IMR-90 (cell line): ENCODE data around the gene GOLGA3.

Experiments
- BHLHE40 ChIP-seq: fragments of 150-350 bp; IDR thresholded peaks from 2 replicates; pipeline ENCODE4 v1.6.1; 2016; ENCODE audit warnings: mild to moderate bottlenecking, low read depth, low read length
- CTCF ChIP-seq: conservative IDR thresholded peaks from 2 replicates; pipeline ENCODE4 v1.5.1; 2012; ENCODE audit warnings: mild to moderate bottlenecking, low read depth, low read length, improper control_type of control experiment
- MAFK ChIP-seq: IDR thresholded peaks from 2 replicates; pipeline ENCODE4 v1.6.1; 2012; ENCODE audit warnings: low read depth, low read length, improper control_type of control experiment
- MAZ ChIP-seq: IDR thresholded peaks from 2 replicates; pipeline ENCODE4 v1.6.1; 2012; ENCODE audit warnings: low read depth, mild to moderate bottlenecking, low read length, improper control_type of control experiment, moderate library complexity, borderline replicate concordance
- POLR2A ChIP-seq: IDR thresholded peaks from 2 replicates; pipeline ENCODE4 v1.6.1; 2012; ENCODE audit warnings: mild to moderate bottlenecking, low read depth, low read length
- RAD21 ChIP-seq: IDR thresholded peaks from 2 replicates; pipeline ENCODE4 v1.6.1; 2012; ENCODE audit warnings: low read length, improper control_type of control experiment
- RCOR1 ChIP-seq: IDR thresholded peaks from 2 replicates; pipeline ENCODE4 v1.6.1; 2012; ENCODE audit warnings: mild to moderate bottlenecking, low read length, improper control_type of control experiment; ENCODE audit not compliant: insufficient replicate concordance
- SMC3 ChIP-seq: fragments of 150-350 bp; IDR thresholded peaks from 2 replicates; pipeline ENCODE4 v1.6.1; 2016; ENCODE audit warnings: low read depth, mild to moderate bottlenecking, antibody characterized with exemption, low read length, moderate library complexity
- TF ChIP-seq, protein P1 (sequence below): fragments of 150-350 bp; IDR thresholded peaks from 2 replicates; pipeline ENCODE4 v1.6.1; 2017; ENCODE audit warnings: mild to moderate bottlenecking, antibody characterized with exemption, low read length, low read depth

DNA sequence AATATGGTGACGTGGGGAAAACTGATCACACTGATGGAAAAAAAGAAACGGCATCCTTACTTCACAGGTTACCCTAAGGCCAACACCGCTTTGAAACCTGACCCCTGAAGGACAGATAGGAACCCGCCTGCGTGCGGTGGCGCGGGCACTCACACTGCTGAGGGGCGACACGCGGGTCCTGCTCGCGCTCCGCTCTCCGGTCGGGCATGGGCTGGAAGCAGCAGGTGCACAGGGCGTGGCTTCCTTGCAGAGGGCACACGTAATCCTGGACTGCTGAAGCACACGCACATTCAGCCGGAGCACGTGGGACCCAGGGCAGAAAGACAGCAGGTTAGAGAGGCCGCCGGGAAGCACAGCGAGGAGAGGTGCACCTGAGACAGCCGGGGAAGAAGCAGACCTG is 22.8 kb upstream of the GOLGA3 start:
- TF ChIP-seq POLR2A, result no peak
- TF ChIP-seq SMC3, result no peak
- TF ChIP-seq MAFK, result no peak
- TF ChIP-seq CTCF, result no peak
- TF ChIP-seq, protein P1, sequence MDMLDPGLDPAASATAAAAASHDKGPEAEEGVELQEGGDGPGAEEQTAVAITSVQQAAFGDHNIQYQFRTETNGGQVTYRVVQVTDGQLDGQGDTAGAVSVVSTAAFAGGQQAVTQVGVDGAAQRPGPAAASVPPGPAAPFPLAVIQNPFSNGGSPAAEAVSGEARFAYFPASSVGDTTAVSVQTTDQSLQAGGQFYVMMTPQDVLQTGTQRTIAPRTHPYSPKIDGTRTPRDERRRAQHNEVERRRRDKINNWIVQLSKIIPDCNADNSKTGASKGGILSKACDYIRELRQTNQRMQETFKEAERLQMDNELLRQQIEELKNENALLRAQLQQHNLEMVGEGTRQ, result no peak
- TF ChIP-seq MAZ, result no peak
- TF ChIP-seq RAD21, result no peak
- TF ChIP-seq RCOR1, result no peak
- no peak for TF ChIP-seq BHLHE40
